HEK293 (cell line): Measurements from ENCODE around the gene TEC.

Experiments
- CTCF ChIA-PET: fragments of 350-600 bp; formaldehyde crosslinking; extraction: SDS; loops from one replicate; lab custom pipeline; 2021; ENCODE audit warnings: antibody characterized with exemption; lab: Yijun Ruan, JAX
- POLR2A ChIA-PET: fragments of 300-600 bp; formaldehyde crosslinking; extraction: SDS; loops from one replicate; lab custom pipeline; 2020; ENCODE audit warnings: antibody characterized with exemption, inconsistent platforms; lab: Yijun Ruan, JAX
- H3K27ac ChIP-seq: fragments of 200-500 bp; sonication (Bioruptor generic); 2 replicates; pipeline ENCODE4 v1.5.1; 2014; ENCODE audit warnings: low read depth, low read length, control low read depth, inconsistent platforms; ENCODE audit errors: extremely low read depth
- H3K36me3 ChIP-seq, 2 experiments: fragments of 200-500 bp in 1 of 2; sonication (Bioruptor generic) in 1 of 2; 1 replicate in 1 of 2; 2 replicates in 1 of 2; pipeline ENCODE4 v1.5.1; 2014 to 2017; ENCODE audit warnings: inconsistent platforms in 2 of 2, low read length in 2 of 2; ENCODE audit not compliant: control insufficient read depth in 2 of 2, insufficient read depth in 1 of 2
- H3K4me1 ChIP-seq: fragments of 200-500 bp; sonication (Bioruptor generic); 2 replicates; pipeline ENCODE4 v1.5.1; 2014; ENCODE audit warnings: mild to moderate bottlenecking, low read length, inconsistent platforms; ENCODE audit not compliant: control insufficient read depth, insufficient read depth
- H3K4me3 ChIP-seq: 2 replicates; pipeline ENCODE4 v1.5.1; 2011; ENCODE audit warnings: low read depth, mild to moderate bottlenecking, control low read depth, low read length, moderate library complexity
- H3K9me3 ChIP-seq: fragments of 200-500 bp; sonication (Bioruptor generic); 2 replicates; pipeline ENCODE4 v1.5.1; 2014; ENCODE audit warnings: low read depth, low read length, inconsistent platforms; ENCODE audit not compliant: control insufficient read depth, insufficient read depth
- BCL11B ChIP-seq: fragments of 450-650 bp; formaldehyde crosslinking; IDR thresholded peaks from 2 replicates; pipeline ENCODE4 v1.5.1; 2016; ENCODE audit warnings: low read depth, missing biosample characterization, missing genetic modification characterization
- ELK4 ChIP-seq: IDR thresholded peaks from 2 replicates; pipeline ENCODE4 v1.6.1; 2011; ENCODE audit warnings: mild to moderate bottlenecking, low read depth, low read length, borderline replicate concordance
- GLIS2 ChIP-seq: fragments of 450-650 bp; formaldehyde crosslinking; IDR thresholded peaks from 2 replicates; pipeline ENCODE4 v1.5.1; 2016; ENCODE audit warnings: missing biosample characterization, missing genetic modification characterization
- KLF7 ChIP-seq: fragments of 450-650 bp; formaldehyde crosslinking; IDR thresholded peaks from 2 replicates; pipeline ENCODE4 v1.5.1; 2016; ENCODE audit warnings: missing biosample characterization, missing genetic modification characterization, borderline replicate concordance
- MZF1 ChIP-seq: fragments of 450-650 bp; formaldehyde crosslinking; IDR thresholded peaks from 2 replicates; pipeline ENCODE4 v1.5.1; 2017; ENCODE audit warnings: missing biosample characterization, missing genetic modification characterization, borderline replicate concordance
- TCF7L2 ChIP-seq: IDR thresholded peaks from 2 replicates; pipeline ENCODE4 v1.6.1; 2011; ENCODE audit warnings: low read depth, mild to moderate bottlenecking, inconsistent platforms, low read length, moderate library complexity, borderline replicate concordance
- ZBTB21 ChIP-seq: fragments of 450-650 bp; formaldehyde crosslinking; IDR thresholded peaks from 2 replicates; pipeline ENCODE4 v1.5.1; 2017; ENCODE audit warnings: missing biosample characterization, missing genetic modification characterization
- ZNF132 ChIP-seq: fragments of 450-650 bp; formaldehyde crosslinking; IDR thresholded peaks from 2 replicates; pipeline ENCODE4 v1.5.1; 2017; ENCODE audit warnings: missing biosample characterization, missing genetic modification characterization, borderline replicate concordance
- ZNF138 ChIP-seq: fragments of 450-650 bp; formaldehyde crosslinking; IDR thresholded peaks from 2 replicates; pipeline ENCODE4 v1.5.1; 2016; ENCODE audit warnings: missing biosample characterization, missing genetic modification characterization, borderline replicate concordance
- ZNF24 ChIP-seq: fragments of 450-650 bp; formaldehyde crosslinking; IDR thresholded peaks from 2 replicates; pipeline ENCODE4 v1.5.1; 2016; ENCODE audit warnings: missing biosample characterization, missing genetic modification characterization
- ZNF362 ChIP-seq: fragments of 450-650 bp; formaldehyde crosslinking; IDR thresholded peaks from 2 replicates; pipeline ENCODE4 v1.5.1; 2016; ENCODE audit warnings: missing biosample characterization, missing genetic modification characterization
- ZNF37A ChIP-seq: fragments of 450-650 bp; IDR thresholded peaks from 2 replicates; pipeline ENCODE4 v1.5.1; 2018; ENCODE audit warnings: missing biosample characterization, missing genetic modification characterization
- ZNF423 ChIP-seq: fragments of 450-650 bp; formaldehyde crosslinking; IDR thresholded peaks from 2 replicates; pipeline ENCODE4 v1.5.1; 2016; ENCODE audit warnings: missing biosample characterization, missing genetic modification characterization
- ZNF510 ChIP-seq: fragments of 450-650 bp; formaldehyde crosslinking; IDR thresholded peaks from 2 replicates; pipeline ENCODE4 v1.5.1; 2018; ENCODE audit warnings: mild to moderate bottlenecking, missing genetic modification characterization, missing biosample characterization; ENCODE audit not compliant: insufficient replicate concordance
- ZNF529 ChIP-seq: fragments of 450-650 bp; formaldehyde crosslinking; IDR thresholded peaks from 2 replicates; pipeline ENCODE4 v1.5.1; 2017; ENCODE audit warnings: missing genetic modification characterization, missing biosample characterization; ENCODE audit not compliant: insufficient replicate concordance
- ZNF548 ChIP-seq: fragments of 450-650 bp; formaldehyde crosslinking; IDR thresholded peaks from 2 replicates; pipeline ENCODE4 v1.5.1; 2016; ENCODE audit warnings: missing biosample characterization, missing genetic modification characterization
- ZNF560 ChIP-seq: fragments of 450-650 bp; formaldehyde crosslinking; IDR thresholded peaks from 2 replicates; pipeline ENCODE4 v1.5.1; 2017; ENCODE audit warnings: missing biosample characterization, missing genetic modification characterization, borderline replicate concordance
- ZNF621 ChIP-seq: fragments of 450-650 bp; formaldehyde crosslinking; IDR thresholded peaks from 2 replicates; pipeline ENCODE4 v1.5.1; 2017; ENCODE audit warnings: missing biosample characterization, missing genetic modification characterization
- ZNF623 ChIP-seq: fragments of 450-650 bp; formaldehyde crosslinking; IDR thresholded peaks from 2 replicates; pipeline ENCODE4 v1.5.1; 2016; ENCODE audit warnings: missing biosample characterization, missing genetic modification characterization
- ZNF639 ChIP-seq: fragments of 450-650 bp; formaldehyde crosslinking; IDR thresholded peaks from 2 replicates; pipeline ENCODE4 v1.5.1; 2016; ENCODE audit warnings: missing biosample characterization, missing genetic modification characterization
- ZNF677 ChIP-seq: fragments of 450-650 bp; IDR thresholded peaks from 2 replicates; pipeline ENCODE4 v1.5.0; 2018; ENCODE audit warnings: missing biosample characterization, mild to moderate bottlenecking, missing genetic modification characterization, moderate library complexity
- ZNF701 ChIP-seq: fragments of 450-650 bp; formaldehyde crosslinking; IDR thresholded peaks from 2 replicates; pipeline ENCODE4 v1.5.1; 2016; ENCODE audit warnings: missing biosample characterization, missing genetic modification characterization
- ZNF704 ChIP-seq: fragments of 450-650 bp; formaldehyde crosslinking; IDR thresholded peaks from 2 replicates; pipeline ENCODE4 v1.5.1; 2016; ENCODE audit warnings: missing biosample characterization, missing genetic modification characterization
- ZNF792 ChIP-seq: fragments of 450-650 bp; formaldehyde crosslinking; IDR thresholded peaks from 2 replicates; pipeline ENCODE4 v1.5.1; 2016; ENCODE audit warnings: missing biosample characterization, missing genetic modification characterization
- ZSCAN18 ChIP-seq: fragments of 450-650 bp; formaldehyde crosslinking; IDR thresholded peaks from 2 replicates; pipeline ENCODE4 v1.5.1; 2016; ENCODE audit warnings: missing biosample characterization, missing genetic modification characterization

Gene TEC

GRCh38 chr4:48210966-48211328, 58.7 kb downstream of the TEC start:
- CTCF ChIA-PET = no interaction called here
- Histone ChIP-seq H3K4me3 (no peak overlapping the region), H3K36me3 (no peaks in the 10 kb centered on the region), H3K9me3 (no peaks in the 10 kb centered on the region), H3K27ac (no peak overlapping the region), H3K4me1 (no peaks in the 10 kb centered on the region)
- TF ChIP-seq ZNF677 (no peak), ZNF37A (tag by site-specific recombination) (no peak), ZNF132 (tag by site-specific recombination) (no peak), ZNF623 (no peak), ZNF138 (tag by site-specific recombination) (no peak), ELK4 (no peak), ZNF621 (tag by site-specific recombination) (no peak)
- POLR2A ChIA-PET = no interaction called here

- no peaks in the 10 kb centered on the region for H3K9me3 ChIP-seq
- POLR2A ChIA-PET = no interaction called here
- TF ChIP-seq ZNF548 (tag by site-specific recombination) (no peak), BCL11B (tag by site-specific recombination) (no peak), ZNF792 (no peak), ZNF639 (no peak), ZNF24 (tag by site-specific recombination) (no peak), MZF1 (tag by site-specific recombination) (no peak), ZNF701 (tag by site-specific recombination) (no peak)
- H3K36me3 ChIP-seq = no peaks in the 10 kb centered on the region
- no peak overlapping the region for H3K4me3 ChIP-seq
- no peak overlapping the region for H3K27ac ChIP-seq
- H3K4me1 ChIP-seq = no peaks in the 10 kb centered on the region
- CTCF ChIA-PET = interaction anchor here (0.6 kb wide), 1 partner anchor 72 kb away, joined by 3 read pairs; no protein-coding TSS in a partner anchor
Measured at GRCh38 chr4:48205626-48206025, 64.0 kb downstream of the TEC start.

GRCh38 chr4:48205107-48205506, 64.5 kb downstream of the TEC start:
- no peak overlapping the region for H3K4me3 ChIP-seq
- POLR2A ChIA-PET = no interaction called here
- no peak for TF ChIP-seq ZNF362
- no peak for TF ChIP-seq ZBTB21
- TF ChIP-seq ZNF529 (tag by site-specific recombination) = no peak
- no peak for TF ChIP-seq ZNF704 (tag by site-specific recombination)
- no peak for TF ChIP-seq KLF7 (tag by site-specific recombination)
- TF ChIP-seq TCF7L2 = no peak
- no peak for TF ChIP-seq ZNF560 (tag by site-specific recombination)
- no peak for TF ChIP-seq ZSCAN18
- TF ChIP-seq GLIS2 = no peak
- TF ChIP-seq ZNF423 (tag by site-specific recombination) = no peak
- TF ChIP-seq ZNF510 (tag by site-specific recombination) = no peak
- CTCF ChIA-PET = interaction anchor here (0.6 kb wide), 1 partner anchor 72 kb away, joined by 3 read pairs; no protein-coding TSS in a partner anchor
- H3K4me1 ChIP-seq = no peaks in the 10 kb centered on the region
- no peak overlapping the region for H3K27ac ChIP-seq
- H3K9me3 ChIP-seq = no peaks in the 10 kb centered on the region
- H3K36me3 ChIP-seq = no peaks in the 10 kb centered on the region
